Measurements from ENCODE around the gene SLC8A1. TPM values are rescaled to one million over a fixed set of nuclear protein-coding genes. Genes with fewer than 3 reads are reported as not detected.

The SLC8A1 gene
- total and polyA plus RNA-seq, 9 donors: 1.3 to 19.7 (median 7.7) TPM

DNA sequence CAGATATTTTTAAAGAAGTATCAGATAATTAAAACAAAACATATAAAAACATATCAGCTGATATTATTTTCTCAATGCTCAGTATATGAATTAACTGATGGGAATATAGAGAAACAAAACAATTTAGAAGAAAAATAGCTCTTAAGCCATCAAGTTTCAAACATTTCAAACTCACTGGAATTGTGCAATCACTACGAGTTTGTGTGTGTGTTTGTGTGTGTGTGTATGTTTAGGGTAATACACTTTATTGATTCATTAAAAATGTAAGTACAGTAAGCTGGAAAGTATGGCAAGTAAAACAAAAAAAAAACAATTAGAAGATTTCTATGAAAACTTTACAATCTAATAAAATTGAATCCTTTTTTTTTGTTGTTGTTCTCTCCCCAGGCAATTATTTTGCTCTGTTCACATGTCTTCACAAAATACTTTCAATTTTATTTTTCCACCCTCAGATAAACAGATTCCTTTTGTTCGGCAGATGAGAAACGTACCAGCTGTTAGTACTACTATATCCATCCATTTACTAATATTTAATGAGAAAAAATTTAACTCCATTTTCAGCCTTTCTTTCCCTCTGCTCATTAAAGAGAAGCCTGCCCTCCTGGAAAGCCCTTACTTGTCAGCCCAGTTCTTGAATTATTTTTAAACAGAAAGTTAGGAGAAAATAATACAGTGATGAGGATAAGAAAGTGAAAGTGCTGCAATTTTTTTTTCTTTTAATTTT is 87.6 kb downstream of the SLC8A1 start:
- H3K36me3 ChIP-seq: no peaks in the 10 kb centered on the region
- intact Hi-C loops (cut with DNase I): no loop called here
- H3K27me3 ChIP-seq: no peaks in the 10 kb centered on the region
- peak overlapping the region; percentile 27 for H3K4me3 ChIP-seq
- TF ChIP-seq, protein P1, sequence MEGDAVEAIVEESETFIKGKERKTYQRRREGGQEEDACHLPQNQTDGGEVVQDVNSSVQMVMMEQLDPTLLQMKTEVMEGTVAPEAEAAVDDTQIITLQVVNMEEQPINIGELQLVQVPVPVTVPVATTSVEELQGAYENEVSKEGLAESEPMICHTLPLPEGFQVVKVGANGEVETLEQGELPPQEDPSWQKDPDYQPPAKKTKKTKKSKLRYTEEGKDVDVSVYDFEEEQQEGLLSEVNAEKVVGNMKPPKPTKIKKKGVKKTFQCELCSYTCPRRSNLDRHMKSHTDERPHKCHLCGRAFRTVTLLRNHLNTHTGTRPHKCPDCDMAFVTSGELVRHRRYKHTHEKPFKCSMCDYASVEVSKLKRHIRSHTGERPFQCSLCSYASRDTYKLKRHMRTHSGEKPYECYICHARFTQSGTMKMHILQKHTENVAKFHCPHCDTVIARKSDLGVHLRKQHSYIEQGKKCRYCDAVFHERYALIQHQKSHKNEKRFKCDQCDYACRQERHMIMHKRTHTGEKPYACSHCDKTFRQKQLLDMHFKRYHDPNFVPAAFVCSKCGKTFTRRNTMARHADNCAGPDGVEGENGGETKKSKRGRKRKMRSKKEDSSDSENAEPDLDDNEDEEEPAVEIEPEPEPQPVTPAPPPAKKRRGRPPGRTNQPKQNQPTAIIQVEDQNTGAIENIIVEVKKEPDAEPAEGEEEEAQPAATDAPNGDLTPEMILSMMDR (IDR thresholded peaks at IDR 0.05): no peak
- TF ChIP-seq POLR2A (IDR thresholded peaks at IDR 0.05) (no peak), EP300 (IDR thresholded peaks at IDR 0.05) (no peak)
- H3K4me1 ChIP-seq (ENCODE audit: insufficient read depth): no peaks in the 10 kb centered on the region
- DNase-seq: no peak
- no peaks in the 10 kb centered on the region for H3K9me3 ChIP-seq
- WGBS, 3 donors: 3 to 4% (median 4%) methylated on average over 3 of the region's 3 CpGs
- H3K27ac ChIP-seq: peak overlapping the region in 1 of 2 donors; percentile 10

DNA sequence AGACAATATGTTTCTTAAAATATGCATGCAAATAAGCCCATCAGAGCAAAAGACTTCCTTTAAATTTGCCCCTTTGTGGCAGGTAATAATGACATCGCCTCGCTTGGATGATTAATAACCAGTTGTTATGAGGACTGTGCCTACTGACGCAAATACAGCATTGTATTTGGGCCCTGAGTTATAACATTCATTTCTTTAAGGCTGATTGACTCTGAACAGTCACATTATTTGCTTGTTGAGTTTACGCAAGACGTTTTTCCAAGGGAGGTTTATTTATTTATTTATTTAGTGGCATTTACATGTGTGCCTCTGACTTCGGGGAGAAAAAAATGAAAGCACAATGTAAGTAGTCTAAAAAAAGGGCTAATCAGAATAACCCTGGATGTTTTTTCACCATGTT is 88.3 kb downstream of the SLC8A1 start:
- TF ChIP-seq EP300 (IDR thresholded peaks at IDR 0.05) (no peak), POLR2A (IDR thresholded peaks at IDR 0.05) (no peak)
- TF ChIP-seq, protein P1 (IDR thresholded peaks at IDR 0.05): no peak
- Histone ChIP-seq H3K36me3 (no peaks in the 10 kb centered on the region), H3K4me1 (ENCODE audit: insufficient read depth) (no peaks in the 10 kb centered on the region), H3K4me3 (peak overlapping the region; percentile 27), H3K9me3 (no peaks in the 10 kb centered on the region), H3K27ac (no peak overlapping the region), H3K27me3 (no peaks in the 10 kb centered on the region)
- intact Hi-C loops (cut with DNase I): no loop called here
- DNase-seq: no peak
- WGBS, 3 donors: 46 to 71% (median 66%) methylated on average over 6 of the region's 6 CpGs

DNA sequence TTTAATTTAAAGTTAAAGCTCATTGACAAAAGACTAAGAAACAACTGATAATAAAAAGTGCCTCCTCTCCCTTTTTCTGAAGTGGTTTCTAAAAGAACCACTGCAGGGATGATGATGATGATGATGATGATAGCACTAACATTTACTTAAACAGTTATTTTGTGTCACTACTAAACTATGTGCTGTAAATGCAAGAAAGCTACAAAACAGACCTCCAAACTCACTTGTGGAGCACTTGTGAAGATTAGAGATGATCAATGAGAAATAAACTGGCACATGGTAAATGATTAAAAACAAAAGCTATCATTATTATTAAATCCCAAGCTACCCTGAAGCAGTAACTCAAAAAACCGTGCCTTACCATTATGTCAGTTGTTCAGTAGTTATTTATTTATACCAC is 88.7 kb downstream of the SLC8A1 start:
- H3K27ac ChIP-seq: no peak overlapping the region

DNA sequence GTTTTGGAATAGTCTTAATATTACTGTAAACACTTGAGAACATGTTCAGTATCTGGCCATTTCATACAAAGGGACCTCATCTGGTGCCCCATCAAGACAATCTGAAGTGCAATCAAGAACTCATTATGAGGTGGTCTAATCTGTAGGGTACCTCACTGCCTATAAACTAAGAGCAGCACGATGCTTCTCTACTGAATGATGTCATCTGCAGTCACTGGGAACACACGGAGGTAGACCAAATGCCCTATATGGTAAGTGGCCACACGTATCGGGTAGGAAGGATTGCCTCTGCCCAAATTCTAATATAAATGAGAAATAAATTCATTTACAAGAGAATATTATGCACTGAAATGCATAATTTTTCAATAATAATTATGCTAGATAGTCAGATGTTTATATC is 90.4 kb downstream of the SLC8A1 start:
- DNase-seq: no peak
- Histone ChIP-seq H3K27ac (no peak overlapping the region), H3K27me3 (no peaks in the 10 kb centered on the region), H3K36me3 (no peaks in the 10 kb centered on the region), H3K4me3 (no peak overlapping the region), H3K4me1 (ENCODE audit: insufficient read depth) (no peaks in the 10 kb centered on the region), H3K9me3 (no peaks in the 10 kb centered on the region)
- 92 to 99% (median 97%) methylated on average over 4 of the region's 4 CpGs for WGBS, 3 donors
- TF ChIP-seq, protein P1 (IDR thresholded peaks at IDR 0.05): no peak
- no peak for TF ChIP-seq EP300 (IDR thresholded peaks at IDR 0.05)
- no peak for TF ChIP-seq POLR2A (IDR thresholded peaks at IDR 0.05)
- intact Hi-C loops (cut with DNase I): no loop called here

More for the DNA sequence above, 88.7 kb downstream of the SLC8A1 start:
- WGBS, 3 donors: 63 to 83% (median 77%) methylated on average over 1 of the region's 1 CpG
- no peak for TF ChIP-seq EP300 (IDR thresholded peaks at IDR 0.05)
- TF ChIP-seq, protein P1 (IDR thresholded peaks at IDR 0.05): no peak
- no peak for TF ChIP-seq POLR2A (IDR thresholded peaks at IDR 0.05)
- no peaks in the 10 kb centered on the region for H3K36me3 ChIP-seq
- intact Hi-C loops (cut with DNase I): no loop called here
- no peak for DNase-seq
- H3K27me3 ChIP-seq: no peaks in the 10 kb centered on the region
- H3K4me1 ChIP-seq (ENCODE audit: insufficient read depth): no peaks in the 10 kb centered on the region
- H3K4me3 ChIP-seq: no peak overlapping the region
- no peaks in the 10 kb centered on the region for H3K9me3 ChIP-seq
